ENCODE data around the gene PLEKHO1.
"Not testable (repeated sequence)": the region's sequence is repeated elsewhere in the genome, so short reads cannot be mapped to it uniquely, and the experiment has no call there.

Gene PLEKHO1

GRCh38 chr1:150173141-150173585 lies 23.4 kb downstream of the PLEKHO1 start:
- H3K36me3 ChIP-seq (ENCODE audit: control insufficient read depth, insufficient read depth, low read length): no peaks in the 10 kb centered on the region
- no peaks in the 10 kb centered on the region for H3K9me3 ChIP-seq (ENCODE audit: control insufficient read depth, low read length)
- no peak overlapping the region for H3K4me3 ChIP-seq (ENCODE audit: insufficient read depth, low read depth, low read length)
- 52 to 59% methylated on average over 7 of the region's 7 CpGs for WGBS, 2 experiments
- H3K27me3 ChIP-seq (ENCODE audit: control insufficient read depth, insufficient read depth, low read length, poor library complexity, severe bottlenecking): no peaks in the 10 kb centered on the region
- H3K27ac ChIP-seq (ENCODE audit: insufficient read depth, low read depth, low read length, poor library complexity, severe bottlenecking): peak overlapping the region; percentile 82
- H3K4me1 ChIP-seq (ENCODE audit: control insufficient read depth, insufficient read depth, low read length): peaks cover 9% of the 10 kb centered on the region

GRCh38 chr1:150176593-150176992 lies 26.9 kb downstream of the PLEKHO1 start:
- H3K27ac ChIP-seq (ENCODE audit: insufficient read depth, low read depth, low read length, poor library complexity, severe bottlenecking): no peak overlapping the region
- H3K9me3 ChIP-seq (ENCODE audit: control insufficient read depth, low read length): no peaks in the 10 kb centered on the region
- H3K4me1 ChIP-seq (ENCODE audit: control insufficient read depth, insufficient read depth, low read length): peaks cover 9% of the 10 kb centered on the region
- H3K27me3 ChIP-seq (ENCODE audit: control insufficient read depth, insufficient read depth, low read length, poor library complexity, severe bottlenecking): no peaks in the 10 kb centered on the region
- H3K4me3 ChIP-seq (ENCODE audit: insufficient read depth, low read depth, low read length): no peak overlapping the region
- 80 to 90% methylated on average over 3 of the region's 3 CpGs for WGBS, 2 experiments
- no peaks in the 10 kb centered on the region for H3K36me3 ChIP-seq (ENCODE audit: control insufficient read depth, insufficient read depth, low read length)

GRCh38 chr1:150178548-150178947 lies 28.8 kb downstream of the PLEKHO1 start:
- Histone ChIP-seq H3K4me1 (ENCODE audit: control insufficient read depth, insufficient read depth, low read length) (peaks cover under 1% of the 10 kb centered on the region), H3K36me3 (ENCODE audit: control insufficient read depth, insufficient read depth, low read length) (no peaks in the 10 kb centered on the region), H3K27me3 (ENCODE audit: control insufficient read depth, insufficient read depth, low read length, poor library complexity, severe bottlenecking) (no peaks in the 10 kb centered on the region), H3K27ac (ENCODE audit: insufficient read depth, low read depth, low read length, poor library complexity, severe bottlenecking) (no peak overlapping the region), H3K4me3 (ENCODE audit: insufficient read depth, low read depth, low read length) (no peak overlapping the region), H3K9me3 (ENCODE audit: control insufficient read depth, low read length) (no peaks in the 10 kb centered on the region)

- no peak overlapping the region for H3K27ac ChIP-seq (ENCODE audit: insufficient read depth, low read depth, low read length, poor library complexity, severe bottlenecking)
- H3K9me3 ChIP-seq (ENCODE audit: control insufficient read depth, low read length): no peaks in the 10 kb centered on the region
- no peaks in the 10 kb centered on the region for H3K27me3 ChIP-seq (ENCODE audit: control insufficient read depth, insufficient read depth, low read length, poor library complexity, severe bottlenecking)
- no peaks in the 10 kb centered on the region for H3K4me1 ChIP-seq (ENCODE audit: control insufficient read depth, insufficient read depth, low read length)
- 92 to 94% methylated on average over 7 of the region's 7 CpGs for WGBS, 2 experiments
- no peaks in the 10 kb centered on the region for H3K36me3 ChIP-seq (ENCODE audit: control insufficient read depth, insufficient read depth, low read length)
- no peak overlapping the region for H3K4me3 ChIP-seq (ENCODE audit: insufficient read depth, low read depth, low read length)
These were observed 30.2 kb downstream of the PLEKHO1 start for GRCh38 chr1:150179867-150180266.

GRCh38 chr1:150180474-150180873 lies 30.8 kb downstream of the PLEKHO1 start:
- Histone ChIP-seq H3K4me1 (ENCODE audit: control insufficient read depth, insufficient read depth, low read length) (no peaks in the 10 kb centered on the region), H3K27me3 (ENCODE audit: control insufficient read depth, insufficient read depth, low read length, poor library complexity, severe bottlenecking) (no peaks in the 10 kb centered on the region), H3K9me3 (ENCODE audit: control insufficient read depth, low read length) (no peaks in the 10 kb centered on the region), H3K4me3 (ENCODE audit: insufficient read depth, low read depth, low read length) (no peak overlapping the region), H3K27ac (ENCODE audit: insufficient read depth, low read depth, low read length, poor library complexity, severe bottlenecking) (no peak overlapping the region), H3K36me3 (ENCODE audit: control insufficient read depth, insufficient read depth, low read length) (no peaks in the 10 kb centered on the region)
- 79 to 84% methylated on average over 5 of the region's 5 CpGs for WGBS, 2 experiments

- Histone ChIP-seq H3K36me3 (ENCODE audit: control insufficient read depth, insufficient read depth, low read length) (no peaks in the 10 kb centered on the region), H3K27ac (ENCODE audit: insufficient read depth, low read depth, low read length, poor library complexity, severe bottlenecking) (peak overlapping the region; percentile 5), H3K4me3 (ENCODE audit: insufficient read depth, low read depth, low read length) (no peak overlapping the region), H3K27me3 (ENCODE audit: control insufficient read depth, insufficient read depth, low read length, poor library complexity, severe bottlenecking) (no peaks in the 10 kb centered on the region), H3K9me3 (ENCODE audit: control insufficient read depth, low read length) (no peaks in the 10 kb centered on the region), H3K4me1 (ENCODE audit: control insufficient read depth, insufficient read depth, low read length) (no peaks in the 10 kb centered on the region)
- WGBS, 2 experiments: 79 to 89% methylated on average over 11 of the region's 11 CpGs
These were observed 32.5 kb downstream of the PLEKHO1 start for GRCh38 chr1:150182247-150182646.

GRCh38 chr1:150183061-150183460 lies 33.3 kb downstream of the PLEKHO1 start:
- H3K4me1 ChIP-seq (ENCODE audit: control insufficient read depth, insufficient read depth, low read length): no peaks in the 10 kb centered on the region
- no peaks in the 10 kb centered on the region for H3K9me3 ChIP-seq (ENCODE audit: control insufficient read depth, low read length)
- no peaks in the 10 kb centered on the region for H3K36me3 ChIP-seq (ENCODE audit: control insufficient read depth, insufficient read depth, low read length)
- H3K27ac ChIP-seq (ENCODE audit: insufficient read depth, low read depth, low read length, poor library complexity, severe bottlenecking): no peak overlapping the region
- H3K4me3 ChIP-seq (ENCODE audit: insufficient read depth, low read depth, low read length): no peak overlapping the region
- no peaks in the 10 kb centered on the region for H3K27me3 ChIP-seq (ENCODE audit: control insufficient read depth, insufficient read depth, low read length, poor library complexity, severe bottlenecking)
- WGBS, 2 experiments: 96 to 97% methylated on average over 3 of the region's 3 CpGs

- no peaks in the 10 kb centered on the region for H3K9me3 ChIP-seq (ENCODE audit: control insufficient read depth, low read length)
- H3K27ac ChIP-seq (ENCODE audit: insufficient read depth, low read depth, low read length, poor library complexity, severe bottlenecking): no peak overlapping the region
- WGBS, 2 experiments: 92 to 96% methylated on average over 6 to 7 of the region's 7 CpGs
- H3K27me3 ChIP-seq (ENCODE audit: control insufficient read depth, insufficient read depth, low read length, poor library complexity, severe bottlenecking): no peaks in the 10 kb centered on the region
- H3K4me1 ChIP-seq (ENCODE audit: control insufficient read depth, insufficient read depth, low read length): no peaks in the 10 kb centered on the region
- no peaks in the 10 kb centered on the region for H3K36me3 ChIP-seq (ENCODE audit: control insufficient read depth, insufficient read depth, low read length)
- H3K4me3 ChIP-seq (ENCODE audit: insufficient read depth, low read depth, low read length): no peak overlapping the region
These were observed 35.8 kb downstream of the PLEKHO1 start for GRCh38 chr1:150185481-150185880.

GRCh38 chr1:150186438-150186788 lies 36.7 kb downstream of the PLEKHO1 start:
- H3K27ac ChIP-seq (ENCODE audit: insufficient read depth, low read depth, low read length, poor library complexity, severe bottlenecking); H3K27me3 ChIP-seq (ENCODE audit: control insufficient read depth, insufficient read depth, low read length, poor library complexity, severe bottlenecking); H3K36me3 ChIP-seq (ENCODE audit: control insufficient read depth, insufficient read depth, low read length); H3K4me1 ChIP-seq (ENCODE audit: control insufficient read depth, insufficient read depth, low read length); H3K4me3 ChIP-seq (ENCODE audit: insufficient read depth, low read depth, low read length); H3K9me3 ChIP-seq (ENCODE audit: control insufficient read depth, low read length): not testable (repeated sequence)
- 93 to 95% methylated on average over 7 of the region's 7 CpGs for WGBS, 2 experiments

GRCh38 chr1:150186789-150187559 lies 37.3 kb downstream of the PLEKHO1 start:
- Histone ChIP-seq H3K36me3 (ENCODE audit: control insufficient read depth, insufficient read depth, low read length) (no peaks in the 10 kb centered on the region), H3K27ac (ENCODE audit: insufficient read depth, low read depth, low read length, poor library complexity, severe bottlenecking) (no peak overlapping the region), H3K27me3 (ENCODE audit: control insufficient read depth, insufficient read depth, low read length, poor library complexity, severe bottlenecking) (no peaks in the 10 kb centered on the region), H3K4me1 (ENCODE audit: control insufficient read depth, insufficient read depth, low read length) (no peaks in the 10 kb centered on the region), H3K4me3 (ENCODE audit: insufficient read depth, low read depth, low read length) (no peak overlapping the region), H3K9me3 (ENCODE audit: control insufficient read depth, low read length) (no peaks in the 10 kb centered on the region)
- WGBS, 2 experiments: 69% methylated on average over 10 of the region's 10 CpGs

- H3K36me3 ChIP-seq (ENCODE audit: control insufficient read depth, insufficient read depth, low read length): no peaks in the 10 kb centered on the region
- no peaks in the 10 kb centered on the region for H3K27me3 ChIP-seq (ENCODE audit: control insufficient read depth, insufficient read depth, low read length, poor library complexity, severe bottlenecking)
- 64 to 67% methylated on average over 3 of the region's 3 CpGs for WGBS, 2 experiments
- H3K4me1 ChIP-seq (ENCODE audit: control insufficient read depth, insufficient read depth, low read length): no peaks in the 10 kb centered on the region
- no peaks in the 10 kb centered on the region for H3K9me3 ChIP-seq (ENCODE audit: control insufficient read depth, low read length)
- H3K4me3 ChIP-seq (ENCODE audit: insufficient read depth, low read depth, low read length): no peak overlapping the region
- no peak overlapping the region for H3K27ac ChIP-seq (ENCODE audit: insufficient read depth, low read depth, low read length, poor library complexity, severe bottlenecking)
These were observed 37.8 kb downstream of the PLEKHO1 start for GRCh38 chr1:150187560-150187931.

Measured in ectodermal cell (in vitro differentiated cells).